HCT116 (cell line): ENCODE measurements around the gene CYP46A1. TPM values are rescaled to one million over a fixed set of nuclear protein-coding genes. Genes with fewer than 3 reads are reported as not detected.

Source experiments
- ATAC-seq: fragments of 200-7000 bp; cut with Tn5 transposase; 2 replicates; pipeline ENCODE4 v1.9.1; 2020; ENCODE audit warnings: mild to moderate bottlenecking, moderate library complexity
- BruUV-seq: library from RNA; stranded (reverse); fragments of 400-500 nt; replicated peaks from 2 replicates; lab custom pipeline; 2021; lab: Mats Ljungman, UMichigan
- CTCF ChIA-PET: fragments of 300-600 bp; sonication (Branson Sonifier 250); formaldehyde crosslinking; loops from one replicate; lab custom pipeline; 2021; ENCODE audit warnings: antibody characterized with exemption; lab: Charles Lee
- POLR2A ChIA-PET: fragments of 300-600, 350-600 bp; sonication (Branson Sonifier 250); formaldehyde crosslinking; loops from one replicate; lab custom pipeline; 2021; ENCODE audit warnings: antibody characterized with exemption; lab: Charles Lee
- RAD21 ChIA-PET, 2 experiments: fragments of 300-600 bp; sonication (Branson Sonifier 250); formaldehyde crosslinking; loops; one replicate each; lab custom pipeline; 2023; ENCODE audit warnings: low total read pairs in 2 of 2; ENCODE audit not compliant: uncharacterized antibody in 2 of 2, unreplicated experiment in 2 of 2, low non-redundant PET in 1 of 2; lab: Charles Lee
- DNase-seq: peaks from one replicate; pipeline ENCODE4 v3.0.0-alpha.2; 2010; ENCODE audit warnings: low read depth, low spot score
- H2AFZ ChIP-seq: fragments of 200-600 bp; shearing (Covaris generic), sonication (generic); 2 replicates; pipeline ENCODE4 v1.6.1; 2017; ENCODE audit warnings: low read depth, mixed run types, mixed read lengths, antibody characterized with exemption, low read length; ENCODE audit not compliant: poor library complexity, severe bottlenecking
- H3K27ac ChIP-seq: 2 replicates; pipeline ENCODE4 v1.5.1; 2012; ENCODE audit warnings: low read depth, low read length
- H3K27me3 ChIP-seq: fragments of 200-600 bp; sonication (generic); 2 replicates; pipeline ENCODE4 v1.6.1; 2016; ENCODE audit warnings: mixed run types, low read length, mixed read lengths; ENCODE audit not compliant: insufficient read depth
- H3K36me3 ChIP-seq, 2 experiments: fragments of 200-500 bp in 1 of 2; fragments of 200-600 bp in 1 of 2; sonication (Bioruptor generic) in 1 of 2; sonication (generic) in 1 of 2; 2 replicates each; pipeline versions ENCODE4 v1.5.1 to v1.6.1; 2014 to 2016; ENCODE audit warnings: low read length in 2 of 2, inconsistent platforms in 1 of 2, mixed read lengths in 1 of 2, mixed run types in 1 of 2; ENCODE audit not compliant: insufficient read depth in 2 of 2, control insufficient read depth in 1 of 2
- H3K4me1 ChIP-seq, 2 experiments: fragments of 200-600 bp in 1 of 2; sonication (generic) in 1 of 2; 2 replicates each; pipeline versions ENCODE4 v1.5.1 to v1.6.1; 2012 to 2017; ENCODE audit warnings: low read length in 2 of 2, inconsistent platforms in 1 of 2, mild to moderate bottlenecking in 1 of 2, mixed read lengths in 1 of 2, mixed run types in 1 of 2, moderate library complexity in 1 of 2; ENCODE audit not compliant: insufficient read depth in 2 of 2, control insufficient read depth in 1 of 2
- H3K4me2 ChIP-seq: fragments of 200-600 bp; sonication (generic); 2 replicates; pipeline ENCODE4 v1.6.1; 2017; ENCODE audit warnings: mixed run types, low read length, mixed read lengths
- H3K4me3 ChIP-seq, 2 experiments: fragments of 200-600 bp in 1 of 2; sonication (generic) in 1 of 2; replicated peaks in 1 of 2; 2 replicates each; pipeline ENCODE4 v1.5.1; 2011 to 2016; ENCODE audit warnings: low read length in 2 of 2, control low read depth in 1 of 2, low read depth in 1 of 2, mild to moderate bottlenecking in 1 of 2, mixed read lengths in 1 of 2, mixed run types in 1 of 2
- H3K79me2 ChIP-seq: fragments of 200-600 bp; sonication (generic); 2 replicates; pipeline ENCODE4 v1.6.1; 2017; ENCODE audit warnings: mild to moderate bottlenecking, mixed run types, low read length, moderate library complexity, mixed read lengths; ENCODE audit not compliant: insufficient read depth
- H3K9ac ChIP-seq: fragments of 200-600 bp; sonication (generic); 2 replicates; pipeline ENCODE4 v1.6.1; 2016; ENCODE audit warnings: low read length, mixed read lengths
- H3K9me2 ChIP-seq: fragments of 200-600 bp; sonication (generic), shearing (Covaris generic); 2 replicates; pipeline ENCODE4 v1.6.1; 2017; ENCODE audit warnings: mixed run types, mild to moderate bottlenecking, moderate library complexity; ENCODE audit not compliant: insufficient read depth
- H3K9me3 ChIP-seq, 2 experiments: fragments of 200-500 bp in 1 of 2; fragments of 200-600 bp in 1 of 2; sonication (Bioruptor generic) in 1 of 2; sonication (generic) in 1 of 2; 2 replicates each; pipeline ENCODE4 v1.6.1; 2014 to 2017; ENCODE audit warnings: low read length in 2 of 2, mixed read lengths in 2 of 2, inconsistent platforms in 1 of 2, low read depth in 1 of 2, mild to moderate bottlenecking in 1 of 2, mixed run types in 1 of 2, moderate library complexity in 1 of 2; ENCODE audit not compliant: control insufficient read depth in 1 of 2, insufficient read depth in 1 of 2
- H4K20me1 ChIP-seq: fragments of 200-600 bp; sonication (generic), shearing (Covaris generic); 2 replicates; pipeline ENCODE4 v1.6.1; 2017; ENCODE audit warnings: mixed run types, mild to moderate bottlenecking, moderate library complexity; ENCODE audit not compliant: insufficient read depth
- ATF3 ChIP-seq: IDR thresholded peaks from 2 replicates; pipeline ENCODE4 v1.6.1; 2012
- CBX3 ChIP-seq: IDR thresholded peaks from 2 replicates; pipeline ENCODE4 v1.6.1; 2012; ENCODE audit warnings: low read depth
- CEBPB ChIP-seq: IDR thresholded peaks from 2 replicates; pipeline ENCODE4 v1.6.1; 2012; ENCODE audit warnings: low read depth
- CTCF ChIP-seq, 3 experiments: fragments of 200-600 bp in 1 of 3; sonication (generic) in 1 of 3; IDR thresholded peaks in 2 of 3; conservative IDR thresholded peaks in 1 of 3; 2 replicates each; pipeline ENCODE4 v1.5.1; 2012 to 2017; ENCODE audit warnings: low read depth in 2 of 3, low read length in 2 of 3, antibody characterized with exemption in 1 of 3, borderline replicate concordance in 1 of 3, control low read depth in 1 of 3, mild to moderate bottlenecking in 1 of 3, mixed read lengths in 1 of 3, mixed run types in 1 of 3, moderate library complexity in 1 of 3; ENCODE audit not compliant: insufficient read depth in 1 of 3
- EGR1 ChIP-seq: IDR thresholded peaks from 2 replicates; pipeline ENCODE4 v1.6.1; 2012; ENCODE audit warnings: low read depth
- ELF1 ChIP-seq: IDR thresholded peaks from 2 replicates; pipeline ENCODE4 v1.6.1; 2012; ENCODE audit warnings: low read depth, borderline replicate concordance
- EZH2phosphoT487 ChIP-seq: fragments of 200-600 bp; IDR thresholded peaks from 2 replicates; pipeline ENCODE4 v1.6.1; 2018; ENCODE audit warnings: antibody characterized with exemption, borderline replicate concordance
- FOSL1 ChIP-seq: IDR thresholded peaks from 2 replicates; pipeline ENCODE4 v1.6.1; 2012; ENCODE audit warnings: low read depth
- JUND ChIP-seq: IDR thresholded peaks from 2 replicates; pipeline ENCODE4 v1.6.1; 2012
- MAX ChIP-seq: IDR thresholded peaks from 2 replicates; pipeline ENCODE4 v1.6.1; 2012
- POLR2A ChIP-seq: IDR thresholded peaks from 2 replicates; pipeline ENCODE4 v1.7.0; 2011; ENCODE audit warnings: borderline replicate concordance; ENCODE audit not compliant: insufficient read depth, insufficient read length; ENCODE audit errors: extremely low read depth
- POLR2AphosphoS5 ChIP-seq: IDR thresholded peaks from 2 replicates; pipeline ENCODE4 v1.6.1; 2011; ENCODE audit warnings: mild to moderate bottlenecking, low read depth, low read length, moderate library complexity
- SIN3A ChIP-seq: IDR thresholded peaks from 2 replicates; pipeline ENCODE4 v1.6.1; 2012; ENCODE audit warnings: low read depth
- SP1 ChIP-seq: IDR thresholded peaks from 2 replicates; pipeline ENCODE4 v1.6.1; 2012; ENCODE audit warnings: low read depth
- SRF ChIP-seq: IDR thresholded peaks from 2 replicates; pipeline ENCODE4 v1.6.1; 2012; ENCODE audit warnings: low read depth
- TCF7L2 ChIP-seq: IDR thresholded peaks from 2 replicates; pipeline ENCODE4 v1.7.0; 2011; ENCODE audit warnings: borderline replicate concordance, inconsistent platforms; ENCODE audit not compliant: insufficient read depth, insufficient read length; ENCODE audit errors: extremely low read depth
- ZBTB33 ChIP-seq: IDR thresholded peaks from 2 replicates; pipeline ENCODE4 v1.6.1; 2011; ENCODE audit warnings: mild to moderate bottlenecking, low read length, moderate library complexity; ENCODE audit not compliant: insufficient replicate concordance; ENCODE audit errors: extremely low read depth
- ZFX ChIP-seq: fragments of 450-650 bp; IDR thresholded peaks from 2 replicates; pipeline ENCODE4 v1.6.1; 2017
- ZNF274 ChIP-seq: fragments of 200-500 bp; sonication (Bioruptor generic); IDR thresholded peaks from 2 replicates; pipeline ENCODE4 v1.6.1; 2014; ENCODE audit warnings: mild to moderate bottlenecking, low read depth, low read length, inconsistent platforms
- intact Hi-C: fragments of 100-400 bp; cut with micrococcal nuclease; formaldehyde crosslinking; loops from 2 replicates; pipeline ENCODE4 v1.10.0; 2022
- total RNA-seq: library from RNA; stranded (reverse); gene quantifications from one replicate; pipeline ENCODE4 v1.2.1, GENCODE V29; 2021; ENCODE audit not compliant: unreplicated experiment
- TF ChIP-seq, protein P1 (sequence below): IDR thresholded peaks from 2 replicates; pipeline ENCODE4 v1.6.1; 2012; ENCODE audit warnings: low read depth

CYP46A1 gene
- total RNA-seq, 1 experiment from 2014 or later = 0.76 TPM

GRCh38 chr14:99655521-99655920 is 28.6 kb upstream of the CYP46A1 start:
- Histone ChIP-seq H4K20me1 (no peaks in the 10 kb centered on the region), H3K79me2 (no peaks in the 10 kb centered on the region), H3K36me3 (no peaks in the 10 kb centered on the region), H3K4me1 (peaks cover 3 to 4% of the 10 kb centered on the region in 2 experiments; a peak in 1 of 4 replicates), H3K27ac (no peak overlapping the region), H3K4me3 (no peak overlapping the region), H3K9me3 (no peaks in the 10 kb centered on the region), H2AFZ (no peak overlapping the region)
- no peak for ATAC-seq
- no TSS peak for BruUV-seq
- ChIA-PET CTCF (no interaction called here), RAD21 (no interaction called here)
- TF ChIP-seq SRF (no peak), FOSL1 (no peak), MAX (no peak), ZNF274 (no peak), ZFX (no peak), SIN3A (no peak), POLR2A (no peak), SP1 (no peak), CTCF (IDR thresholded peaks at IDR 0.05 in 2 of 3, conservative IDR thresholded peaks at IDR 0.05 in 1 of 3; ENCODE audit: borderline replicate concordance in 1 of 3, insufficient read depth in 1 of 3, low read depth in 2 of 3, low read length in 2 of 3) (no peak), EGR1 (no peak), EZH2phosphoT487 (no peak), ZBTB33 (no peak), TCF7L2 (no peak), CEBPB (no peak), CBX3 (no peak), POLR2AphosphoS5 (no peak), ATF3 (no peak), JUND (no peak), ELF1 (no peak)
- TF ChIP-seq, protein P1, sequence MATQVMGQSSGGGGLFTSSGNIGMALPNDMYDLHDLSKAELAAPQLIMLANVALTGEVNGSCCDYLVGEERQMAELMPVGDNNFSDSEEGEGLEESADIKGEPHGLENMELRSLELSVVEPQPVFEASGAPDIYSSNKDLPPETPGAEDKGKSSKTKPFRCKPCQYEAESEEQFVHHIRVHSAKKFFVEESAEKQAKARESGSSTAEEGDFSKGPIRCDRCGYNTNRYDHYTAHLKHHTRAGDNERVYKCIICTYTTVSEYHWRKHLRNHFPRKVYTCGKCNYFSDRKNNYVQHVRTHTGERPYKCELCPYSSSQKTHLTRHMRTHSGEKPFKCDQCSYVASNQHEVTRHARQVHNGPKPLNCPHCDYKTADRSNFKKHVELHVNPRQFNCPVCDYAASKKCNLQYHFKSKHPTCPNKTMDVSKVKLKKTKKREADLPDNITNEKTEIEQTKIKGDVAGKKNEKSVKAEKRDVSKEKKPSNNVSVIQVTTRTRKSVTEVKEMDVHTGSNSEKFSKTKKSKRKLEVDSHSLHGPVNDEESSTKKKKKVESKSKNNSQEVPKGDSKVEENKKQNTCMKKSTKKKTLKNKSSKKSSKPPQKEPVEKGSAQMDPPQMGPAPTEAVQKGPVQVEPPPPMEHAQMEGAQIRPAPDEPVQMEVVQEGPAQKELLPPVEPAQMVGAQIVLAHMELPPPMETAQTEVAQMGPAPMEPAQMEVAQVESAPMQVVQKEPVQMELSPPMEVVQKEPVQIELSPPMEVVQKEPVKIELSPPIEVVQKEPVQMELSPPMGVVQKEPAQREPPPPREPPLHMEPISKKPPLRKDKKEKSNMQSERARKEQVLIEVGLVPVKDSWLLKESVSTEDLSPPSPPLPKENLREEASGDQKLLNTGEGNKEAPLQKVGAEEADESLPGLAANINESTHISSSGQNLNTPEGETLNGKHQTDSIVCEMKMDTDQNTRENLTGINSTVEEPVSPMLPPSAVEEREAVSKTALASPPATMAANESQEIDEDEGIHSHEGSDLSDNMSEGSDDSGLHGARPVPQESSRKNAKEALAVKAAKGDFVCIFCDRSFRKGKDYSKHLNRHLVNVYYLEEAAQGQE = no peak
- TF ChIP-seq, all 23 proteins: peak for 0
- Histone ChIP-seq H3K9me2 (no peaks in the 10 kb centered on the region), H3K4me2 (no peak overlapping the region), H3K9ac (no peak overlapping the region), H3K27me3 (0 out of 2 replicates have a peak, but pooled peaks cover 7% of the 10 kb centered on the region)
- intact Hi-C loops = no loop called here
- no peak for DNase-seq
- POLR2A ChIA-PET = no interaction called here
